ENCODE data around the gene SPATA17. TPM values are rescaled to one million over a fixed set of nuclear protein-coding genes. Genes with fewer than 3 reads are reported as not detected.

SPATA17 gene
- total and polyA plus RNA-seq, 2 experiments from 2014 or later: 1.2 to 3.5 TPM

DNA sequence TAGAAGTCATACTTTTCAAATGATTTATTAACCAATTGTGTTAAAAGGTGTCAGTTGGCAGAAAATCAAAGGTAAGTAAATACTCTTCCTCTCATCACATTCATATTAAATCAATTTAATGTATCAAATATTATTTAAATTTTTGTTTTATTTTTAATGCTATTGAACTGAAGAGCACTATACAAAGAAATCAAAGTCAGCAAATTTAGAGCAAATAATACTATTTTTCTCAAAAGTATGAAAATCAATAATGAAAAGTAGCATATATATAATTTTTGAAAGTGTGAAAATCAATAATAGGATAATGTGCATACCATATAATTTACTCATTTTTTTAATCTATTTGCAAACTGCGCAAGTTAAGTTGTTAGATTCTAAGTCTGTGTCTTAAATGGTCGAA lies 181.0 kb downstream of the SPATA17 start (continued):
- TF ChIP-seq EZH2 (IDR thresholded peaks at IDR 0.05; ENCODE audit: low read depth, unreplicated experiment) (no peak), POLR2AphosphoS5 (IDR thresholded peaks at IDR 0.05; ENCODE audit: low read depth) (no peak), ZNF331 (CRISPR knock-in tag; IDR thresholded peaks at IDR 0.05; ENCODE audit: low read depth) (no peak), EZH2phosphoT487 (IDR thresholded peaks at IDR 0.05; ENCODE audit: unreplicated experiment) (no peak), ZNF114 (CRISPR knock-in tag; IDR thresholded peaks at IDR 0.05) (no peak), CREB1 (CRISPR knock-in tag; IDR thresholded peaks at IDR 0.05; ENCODE audit: low read depth) (no peak), STAT1 (IDR thresholded peaks at IDR 0.05; ENCODE audit: unreplicated experiment) (no peak)
- TF ChIP-seq, protein P1, sequence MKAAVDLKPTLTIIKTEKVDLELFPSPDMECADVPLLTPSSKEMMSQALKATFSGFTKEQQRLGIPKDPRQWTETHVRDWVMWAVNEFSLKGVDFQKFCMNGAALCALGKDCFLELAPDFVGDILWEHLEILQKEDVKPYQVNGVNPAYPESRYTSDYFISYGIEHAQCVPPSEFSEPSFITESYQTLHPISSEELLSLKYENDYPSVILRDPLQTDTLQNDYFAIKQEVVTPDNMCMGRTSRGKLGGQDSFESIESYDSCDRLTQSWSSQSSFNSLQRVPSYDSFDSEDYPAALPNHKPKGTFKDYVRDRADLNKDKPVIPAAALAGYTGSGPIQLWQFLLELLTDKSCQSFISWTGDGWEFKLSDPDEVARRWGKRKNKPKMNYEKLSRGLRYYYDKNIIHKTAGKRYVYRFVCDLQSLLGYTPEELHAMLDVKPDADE (IDR thresholded peaks at IDR 0.05): no peak

- H3K36me3 ChIP-seq (ENCODE audit: insufficient read depth): no peaks in the 10 kb centered on the region
- H4K20me1 ChIP-seq (replicated peaks; ENCODE audit: insufficient read depth): no peaks in the 10 kb centered on the region
- no peaks in the 10 kb centered on the region for H3F3A ChIP-seq (replicated peaks; ENCODE audit: low read depth)
- no peaks in the 10 kb centered on the region for H3K4me1 Mint-ChIP-seq
- H3K4me3 Mint-ChIP-seq: no peak overlapping the region
- H3K27ac Mint-ChIP-seq: no peak overlapping the region
- ATAC-seq: no peak
- H3K4me3 ChIP-seq: no peak overlapping the region
- no peak overlapping the region for H3K4me2 ChIP-seq
- H3K27ac ChIP-seq (ENCODE audit: low read depth): no peak overlapping the region
- H2AFZ ChIP-seq: no peak overlapping the region
- H3K27me3 Mint-ChIP-seq (ENCODE audit: insufficient read depth, low read depth, poor library complexity): peaks cover 2% of the 10 kb centered on the region
- no peaks in the 10 kb centered on the region for H3K27me3 ChIP-seq (ENCODE audit: insufficient read depth)
- no peaks in the 10 kb centered on the region for H3K79me2 ChIP-seq (replicated peaks; ENCODE audit: insufficient read depth)
- no peak for DNase-seq (ENCODE audit: low spot score)
- H3K9me2 ChIP-seq (ENCODE audit: insufficient read depth): 0 out of 2 replicates have a peak, but pooled peaks cover 3% of the 10 kb centered on the region
- H3K36me3 Mint-ChIP-seq (ENCODE audit: low read depth): no peaks in the 10 kb centered on the region
- H3K4me1 ChIP-seq (ENCODE audit: insufficient read depth): no peaks in the 10 kb centered on the region
- peaks cover 3% of the 10 kb centered on the region; the same call in 1 of the 3 replicates for H3K9me3 Mint-ChIP-seq
- TF ChIP-seq STAT1 (IDR thresholded peaks at IDR 0.05; ENCODE audit: unreplicated experiment) (no peak), EZH2 (IDR thresholded peaks at IDR 0.05; ENCODE audit: low read depth, unreplicated experiment) (no peak), CTCF (conservative IDR thresholded peaks at IDR 0.05; ENCODE audit: low read depth in 2 of 2) (no peak), NANOG (IDR thresholded peaks at IDR 0.05; ENCODE audit: borderline replicate concordance) (no peak), EZH2phosphoT487 (IDR thresholded peaks at IDR 0.05; ENCODE audit: unreplicated experiment) (no peak), REST (IDR thresholded peaks at IDR 0.05; ENCODE audit: unreplicated experiment) (no peak), ZNF114 (CRISPR knock-in tag; IDR thresholded peaks at IDR 0.05) (no peak), ZNF331 (CRISPR knock-in tag; IDR thresholded peaks at IDR 0.05; ENCODE audit: low read depth) (no peak), CREB1 (CRISPR knock-in tag; IDR thresholded peaks at IDR 0.05; ENCODE audit: low read depth) (no peak), POLR2AphosphoS5 (IDR thresholded peaks at IDR 0.05; ENCODE audit: low read depth) (no peak)
- TF ChIP-seq, protein P1 (IDR thresholded peaks at IDR 0.05): no peak
Observed at GRCh38 chr1:217813031-217813430, 181.9 kb downstream of the SPATA17 start.
